Osteocyte (in vitro differentiated cells): ENCODE results near the gene SLC9A8. TPM values are rescaled to one million over a fixed set of nuclear protein-coding genes. Genes with fewer than 3 reads are reported as not detected.

Experiments
- DNase-seq: peaks from one replicate; pipeline ENCODE4 v3.0.0; 2021; ENCODE audit warnings: mixed read lengths; ENCODE audit not compliant: unreplicated experiment; ENCODE audit errors: extremely low spot score
- H3K27ac Mint-ChIP-seq: one replicate; pipeline ENCODE4 v1.8.0; 2021; ENCODE audit warnings: mild to moderate bottlenecking, mixed read lengths; ENCODE audit not compliant: unreplicated experiment
- H3K27me3 Mint-ChIP-seq: one replicate; pipeline ENCODE4 v1.8.0; 2021; ENCODE audit warnings: mixed read lengths; ENCODE audit not compliant: unreplicated experiment
- H3K36me3 Mint-ChIP-seq: one replicate; pipeline ENCODE4 v1.8.0; 2021; ENCODE audit warnings: mixed read lengths; ENCODE audit not compliant: unreplicated experiment
- H3K4me1 Mint-ChIP-seq: one replicate; pipeline ENCODE4 v1.8.0; 2021; ENCODE audit warnings: mixed read lengths; ENCODE audit not compliant: unreplicated experiment
- H3K4me3 Mint-ChIP-seq: one replicate; pipeline ENCODE4 v1.8.0; 2021; ENCODE audit warnings: mild to moderate bottlenecking, moderate library complexity, mixed read lengths; ENCODE audit not compliant: unreplicated experiment
- H3K9me3 Mint-ChIP-seq: one replicate; pipeline ENCODE4 v1.8.0; 2021; ENCODE audit warnings: mixed read lengths; ENCODE audit not compliant: unreplicated experiment
- long read RNA-seq: library from polyadenylated mRNA; unstranded; transcript quantifications from one replicate; pipeline ENCODE4 v2.0.0, GENCODE V29; 2021
- total RNA-seq: library from RNA; stranded (reverse); gene quantifications from 2 replicates; pipeline ENCODE4 v1.2.1, GENCODE V29; 2021
- TF ChIP-seq, protein P1 (sequence below): fragments of 200-600 bp; sonication (generic); IDR thresholded peaks from 2 replicates; pipeline ENCODE4 v1.5.0; 2021; ENCODE audit warnings: antibody characterized with exemption, mild to moderate bottlenecking, moderate library complexity

The SLC9A8 gene, protein sequence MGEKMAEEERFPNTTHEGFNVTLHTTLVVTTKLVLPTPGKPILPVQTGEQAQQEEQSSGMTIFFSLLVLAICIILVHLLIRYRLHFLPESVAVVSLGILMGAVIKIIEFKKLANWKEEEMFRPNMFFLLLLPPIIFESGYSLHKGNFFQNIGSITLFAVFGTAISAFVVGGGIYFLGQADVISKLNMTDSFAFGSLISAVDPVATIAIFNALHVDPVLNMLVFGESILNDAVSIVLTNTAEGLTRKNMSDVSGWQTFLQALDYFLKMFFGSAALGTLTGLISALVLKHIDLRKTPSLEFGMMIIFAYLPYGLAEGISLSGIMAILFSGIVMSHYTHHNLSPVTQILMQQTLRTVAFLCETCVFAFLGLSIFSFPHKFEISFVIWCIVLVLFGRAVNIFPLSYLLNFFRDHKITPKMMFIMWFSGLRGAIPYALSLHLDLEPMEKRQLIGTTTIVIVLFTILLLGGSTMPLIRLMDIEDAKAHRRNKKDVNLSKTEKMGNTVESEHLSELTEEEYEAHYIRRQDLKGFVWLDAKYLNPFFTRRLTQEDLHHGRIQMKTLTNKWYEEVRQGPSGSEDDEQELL
- 9.7 and 10.9 TPM in 2 replicates for total RNA-seq
- long read RNA-seq, full-length matches to known transcripts, result 1 of 14 reads
- long read RNA-seq, partial matches to known transcripts, result 4 of 14 reads
- long read RNA-seq, other reads (novel, unspliced or antisense), result 9 of 14 reads

DNA sequence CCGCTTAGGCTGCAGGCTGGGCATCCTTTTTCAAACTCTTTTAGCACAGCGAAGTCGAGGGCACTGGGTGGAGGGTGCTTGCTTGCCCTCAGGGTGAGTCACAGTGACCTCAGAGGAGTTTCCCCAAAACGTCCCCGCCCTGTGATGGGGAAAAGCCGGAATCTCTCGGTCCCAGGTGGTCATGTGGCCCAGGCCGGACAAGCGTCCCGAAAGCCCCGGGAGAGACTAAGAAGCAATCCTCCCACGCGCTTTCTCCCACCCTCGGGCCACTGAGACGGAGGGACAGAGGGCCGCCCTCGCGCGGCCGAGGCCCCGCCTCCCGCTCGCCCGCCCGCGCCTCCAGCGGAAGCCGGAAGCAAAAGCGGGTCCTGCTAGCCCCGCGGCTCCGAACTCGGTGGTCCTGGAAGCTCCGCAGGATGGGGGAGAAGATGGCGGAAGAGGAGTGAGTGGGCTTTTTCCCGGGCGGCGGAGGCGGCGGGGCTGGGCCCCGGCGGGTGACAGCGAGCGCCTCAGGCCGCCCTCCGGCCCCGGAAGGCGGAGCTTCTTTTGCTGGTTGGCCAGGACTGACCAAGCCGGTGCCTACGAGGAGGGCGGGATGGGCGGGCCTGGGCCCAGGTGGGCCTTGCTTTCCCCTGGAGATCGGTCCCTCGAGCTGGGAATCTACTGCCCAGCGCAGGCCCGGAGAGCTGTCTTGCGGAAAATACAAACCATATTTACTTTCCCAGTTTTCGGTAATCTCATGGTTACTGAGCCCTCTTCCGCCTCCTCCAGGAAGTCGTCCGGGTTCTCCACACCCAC lies at the start of gene SLC9A8:
Gene SLC9A8 (plus strand): TSS at position 322 of the 798 bp plus-strand sequence. CDS start 95 bp downstream, at position 417.
- Mint-ChIP-seq H3K4me3 (peak within 1 kb of the TSS; percentile 89), H3K4me1 (peaks cover 23% of the 10 kb centered on the region), H3K36me3 (peaks cover 18% of the 10 kb centered on the region), H3K9me3 (no peaks in the 10 kb centered on the region), H3K27me3 (no peaks in the 10 kb centered on the region), H3K27ac (peak within 1 kb of the TSS; percentile 92)
- TF ChIP-seq, protein P1, sequence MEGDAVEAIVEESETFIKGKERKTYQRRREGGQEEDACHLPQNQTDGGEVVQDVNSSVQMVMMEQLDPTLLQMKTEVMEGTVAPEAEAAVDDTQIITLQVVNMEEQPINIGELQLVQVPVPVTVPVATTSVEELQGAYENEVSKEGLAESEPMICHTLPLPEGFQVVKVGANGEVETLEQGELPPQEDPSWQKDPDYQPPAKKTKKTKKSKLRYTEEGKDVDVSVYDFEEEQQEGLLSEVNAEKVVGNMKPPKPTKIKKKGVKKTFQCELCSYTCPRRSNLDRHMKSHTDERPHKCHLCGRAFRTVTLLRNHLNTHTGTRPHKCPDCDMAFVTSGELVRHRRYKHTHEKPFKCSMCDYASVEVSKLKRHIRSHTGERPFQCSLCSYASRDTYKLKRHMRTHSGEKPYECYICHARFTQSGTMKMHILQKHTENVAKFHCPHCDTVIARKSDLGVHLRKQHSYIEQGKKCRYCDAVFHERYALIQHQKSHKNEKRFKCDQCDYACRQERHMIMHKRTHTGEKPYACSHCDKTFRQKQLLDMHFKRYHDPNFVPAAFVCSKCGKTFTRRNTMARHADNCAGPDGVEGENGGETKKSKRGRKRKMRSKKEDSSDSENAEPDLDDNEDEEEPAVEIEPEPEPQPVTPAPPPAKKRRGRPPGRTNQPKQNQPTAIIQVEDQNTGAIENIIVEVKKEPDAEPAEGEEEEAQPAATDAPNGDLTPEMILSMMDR, result peak; percentile 58
- DNase-seq, result peak; percentile 94

DNA sequence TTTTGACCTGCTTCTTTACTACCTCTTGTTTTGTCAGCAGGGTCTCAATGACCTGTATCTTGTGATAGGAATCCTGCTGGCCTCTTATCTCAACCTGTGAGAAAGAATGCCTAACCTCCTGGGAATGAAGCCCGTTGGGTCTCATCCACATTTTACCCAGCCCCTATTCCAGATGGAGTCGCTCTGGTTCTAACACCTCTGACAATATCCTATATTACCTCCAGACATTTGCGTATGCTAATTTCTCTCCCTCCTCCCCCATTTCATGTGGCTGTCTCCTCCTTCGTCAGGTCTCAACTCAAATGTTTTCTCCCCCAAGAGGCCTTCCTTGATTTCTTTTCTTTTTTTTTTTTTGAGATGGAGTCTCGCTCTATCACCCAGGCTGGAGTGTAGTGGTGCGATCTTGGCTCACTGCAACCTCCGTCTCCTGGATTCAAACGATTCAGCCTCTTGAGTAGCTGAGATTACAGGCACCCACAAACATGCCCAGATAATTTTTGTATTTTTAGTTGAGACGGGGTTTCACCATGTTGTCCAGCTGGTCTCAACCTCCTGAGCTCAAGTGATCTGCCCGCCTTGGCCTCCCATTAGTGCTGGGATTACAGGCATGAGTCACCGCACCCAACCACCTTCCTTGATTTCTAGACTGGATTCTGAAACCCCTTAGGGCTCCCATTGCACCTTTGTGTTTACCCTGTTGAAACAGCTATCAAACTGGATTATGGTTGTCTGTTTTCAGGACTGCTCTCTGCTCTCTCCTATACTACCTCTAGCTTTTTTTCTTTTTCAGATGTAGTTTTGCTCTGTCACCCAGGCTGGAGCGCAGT lies 49.5 kb upstream of the SLC9A8 start:
- Mint-ChIP-seq H3K27me3 (peaks cover 15% of the 10 kb centered on the region), H3K9me3 (no peaks in the 10 kb centered on the region), H3K27ac (no peak overlapping the region), H3K4me1 (peaks cover 2% of the 10 kb centered on the region), H3K36me3 (no peaks in the 10 kb centered on the region), H3K4me3 (no peak overlapping the region)
- TF ChIP-seq, protein P1, result no peak
- no peak for DNase-seq

DNA sequence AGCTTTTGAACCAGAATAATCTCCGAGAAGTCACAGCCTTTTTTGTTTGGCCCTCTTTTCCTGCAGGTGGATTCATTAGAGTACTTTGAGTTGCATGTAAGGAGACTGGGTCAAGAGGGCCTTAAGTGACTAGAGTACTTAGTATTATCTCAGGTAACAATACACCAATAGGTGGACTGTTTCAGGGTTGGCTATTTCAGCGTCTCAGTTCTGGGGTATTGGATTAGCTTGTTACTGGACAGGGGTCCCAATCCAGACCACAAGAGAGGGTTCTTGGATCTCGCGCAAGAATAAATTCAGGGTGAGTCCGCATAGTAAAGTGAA lies 47.3 kb upstream of the SLC9A8 start:
- Mint-ChIP-seq H3K27me3 (no peaks in the 10 kb centered on the region), H3K9me3 (no peaks in the 10 kb centered on the region), H3K4me1 (peaks cover 11% of the 10 kb centered on the region), H3K4me3 (no peak overlapping the region), H3K27ac (no peak overlapping the region), H3K36me3 (no peaks in the 10 kb centered on the region)
- TF ChIP-seq, protein P1, result no peak
- DNase-seq, result no peak

DNA sequence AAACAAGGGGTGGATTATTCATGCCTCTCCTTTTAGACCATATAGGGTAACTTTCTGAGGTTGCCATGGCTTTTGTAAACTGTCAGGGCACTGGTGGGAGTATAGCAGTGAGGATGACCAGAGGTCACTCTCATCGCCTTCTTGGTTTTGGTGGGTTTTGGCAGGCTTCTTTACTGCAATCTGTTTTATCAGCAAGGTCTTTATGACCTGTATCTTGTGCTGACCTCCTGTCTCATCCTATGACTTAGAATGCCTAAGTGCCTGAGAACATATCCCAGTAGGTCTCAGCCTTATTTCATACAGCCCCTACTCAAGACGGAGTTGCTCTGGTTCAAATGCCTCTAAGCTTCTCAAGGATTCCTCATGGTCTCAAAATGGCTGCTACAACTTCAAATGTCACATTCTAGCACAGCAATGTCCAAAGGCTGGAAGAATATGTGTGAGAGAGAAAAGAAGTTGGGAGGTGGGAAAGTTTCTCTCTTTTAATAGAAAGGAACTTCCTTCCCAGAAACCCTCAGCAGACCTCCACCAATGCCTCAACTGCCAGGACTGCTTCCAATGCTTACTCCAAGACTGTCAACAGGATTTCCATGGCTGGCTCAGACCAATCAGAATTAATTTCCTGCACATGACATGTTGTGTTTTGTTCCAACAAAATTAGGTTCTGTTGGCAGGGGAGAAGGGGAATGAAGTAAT lies 46.6 kb upstream of the SLC9A8 start:
- DNase-seq, result no peak
- Mint-ChIP-seq H3K36me3 (no peaks in the 10 kb centered on the region), H3K4me1 (peaks cover 11% of the 10 kb centered on the region), H3K4me3 (no peak overlapping the region), H3K9me3 (no peaks in the 10 kb centered on the region), H3K27ac (no peak overlapping the region), H3K27me3 (no peaks in the 10 kb centered on the region)
- TF ChIP-seq, protein P1, result no peak
